Activated naive CD4-positive, alpha-beta T cell treated with anti-CD3 and anti-CD28 coated beads, Interleukin-2, amount 50 U/mL, for 72 hours (primary cell): Measurements from ENCODE around the gene USF3. TPM values are rescaled to one million over a fixed set of nuclear protein-coding genes. Genes with fewer than 3 reads are reported as not detected.

ENCODE experiments used
- ATAC-seq, 2 donors: fragments of 150-1000 bp; cut with Tn5 transposase; 2 replicates each; pipeline ENCODE4 v1.10.0; 2021; ENCODE audit warnings: mild to moderate bottlenecking in 2 of 2, moderate library complexity in 2 of 2
- DNase-seq, 2 donors: peaks; one replicate each; pipeline ENCODE4 v3.0.0; 2021 to 2022; ENCODE audit warnings: low spot score in 2 of 2
- H3K27ac Mint-ChIP-seq, 2 donors: one replicate each; pipeline ENCODE4 v1.8.0; 2022; ENCODE audit warnings: mild to moderate bottlenecking in 2 of 2, mixed read lengths in 2 of 2
- H3K36me3 Mint-ChIP-seq, 2 donors: one replicate each; pipeline ENCODE4 v1.8.0; 2022; ENCODE audit warnings: mixed read lengths in 2 of 2
- H3K9me3 Mint-ChIP-seq, 2 donors: one replicate each; pipeline ENCODE4 v1.8.0; 2022; ENCODE audit warnings: mixed read lengths in 2 of 2
- total RNA-seq, 2 donors: library from RNA; stranded (reverse); gene quantifications; one replicate each; pipeline ENCODE4 v1.2.3, GENCODE V29; 2022

USF3 gene
- total RNA-seq, 2 donors from 2014 or later, result 14.0 to 22.2 TPM

GRCh38 chr3:113714702-113715101 is 18.3 kb upstream of the USF3 start:
- Mint-ChIP-seq H3K9me3 (no peaks in the 10 kb centered on the region), H3K36me3 (peaks cover 0 to 13% of the 10 kb centered on the region in 2 donors), H3K27ac (peak overlapping the region in 1 of 2 donors; percentile 38)
- ATAC-seq (no peak), DNase-seq (no peak)

DNA sequence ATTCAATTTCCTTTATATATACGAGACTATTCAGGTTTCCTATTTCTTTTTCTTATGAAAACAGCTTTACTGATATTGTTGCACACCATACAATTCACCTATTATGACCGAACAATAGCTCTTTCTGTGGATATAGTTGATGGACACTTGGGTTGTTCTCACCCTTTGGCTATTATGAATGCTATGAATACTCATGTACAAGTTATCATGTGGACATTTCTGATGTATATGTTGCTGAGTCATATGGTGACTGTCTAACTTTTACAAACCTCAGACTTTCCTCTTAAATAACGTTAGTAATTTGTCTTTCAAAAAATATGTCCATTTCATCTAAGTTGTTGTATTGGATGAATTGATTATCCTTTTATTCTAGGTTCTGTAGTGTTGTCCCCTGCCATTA is 15.7 kb upstream of the USF3 start:
- no peak for ATAC-seq
- Mint-ChIP-seq H3K9me3 (no peaks in the 10 kb centered on the region), H3K36me3 (no peaks in the 10 kb centered on the region), H3K27ac (no peak overlapping the region)
- no peak for DNase-seq

DNA sequence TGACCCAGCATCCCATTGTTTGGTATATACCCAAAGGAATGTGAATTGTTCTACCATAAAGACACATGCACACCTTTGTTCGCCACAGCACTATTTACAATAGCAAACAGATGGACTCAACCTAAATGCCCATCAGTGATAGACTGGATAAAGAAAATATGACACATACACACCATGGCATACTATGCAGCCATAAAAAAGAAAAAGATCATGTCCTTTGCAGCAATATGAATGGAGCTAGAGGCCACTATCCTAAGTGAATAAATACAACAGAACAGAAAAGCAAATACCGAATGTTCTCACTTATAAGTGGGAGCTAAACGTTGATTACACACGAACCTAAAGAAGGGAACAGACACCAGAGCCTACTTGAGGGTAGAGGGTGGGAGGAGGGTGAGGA is 11.4 kb upstream of the USF3 start:
- Mint-ChIP-seq H3K27ac (no peak overlapping the region), H3K36me3 (no peaks in the 10 kb centered on the region), H3K9me3 (no peaks in the 10 kb centered on the region)
- ATAC-seq (no peak), DNase-seq (no peak)

DNA sequence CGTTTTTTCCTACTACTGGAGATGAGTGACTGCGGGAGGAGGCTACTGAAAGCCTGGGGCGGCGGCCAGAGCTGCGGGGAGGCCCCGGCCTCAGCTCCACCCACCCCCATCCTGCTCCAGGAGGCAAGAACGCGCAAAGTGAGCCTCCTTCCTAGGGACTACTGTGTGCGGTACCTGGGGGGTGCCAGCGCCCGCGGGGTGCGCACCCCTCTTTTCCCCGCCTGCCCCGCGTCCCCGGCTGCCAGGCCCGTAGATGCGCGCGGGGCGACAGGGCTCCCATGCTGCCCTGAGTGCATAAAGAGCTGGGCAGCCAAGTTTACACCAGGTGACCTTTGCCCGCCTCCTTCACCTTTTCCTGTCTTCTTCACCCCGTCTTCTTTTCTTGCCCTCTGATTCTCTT is 2.5 kb upstream of the USF3 start:
- H3K27ac Mint-ChIP-seq, result peak overlapping the region in 1 of 2 donors; percentile 23
- no peak for ATAC-seq
- peaks cover 11% of the 10 kb centered on the region in 2 donors for H3K36me3 Mint-ChIP-seq
- H3K9me3 Mint-ChIP-seq, result no peaks in the 10 kb centered on the region
- DNase-seq, result no peak

- Mint-ChIP-seq H3K36me3 (peaks cover 11% of the 10 kb centered on the region in 2 donors), H3K27ac (peak overlapping the region in 1 of 2 donors; percentile 85), H3K9me3 (no peaks in the 10 kb centered on the region)
- ATAC-seq (no peak), DNase-seq (no peak)
These were observed 1.8 kb upstream of the USF3 start for GRCh38 chr3:113698213-113698742.

DNA sequence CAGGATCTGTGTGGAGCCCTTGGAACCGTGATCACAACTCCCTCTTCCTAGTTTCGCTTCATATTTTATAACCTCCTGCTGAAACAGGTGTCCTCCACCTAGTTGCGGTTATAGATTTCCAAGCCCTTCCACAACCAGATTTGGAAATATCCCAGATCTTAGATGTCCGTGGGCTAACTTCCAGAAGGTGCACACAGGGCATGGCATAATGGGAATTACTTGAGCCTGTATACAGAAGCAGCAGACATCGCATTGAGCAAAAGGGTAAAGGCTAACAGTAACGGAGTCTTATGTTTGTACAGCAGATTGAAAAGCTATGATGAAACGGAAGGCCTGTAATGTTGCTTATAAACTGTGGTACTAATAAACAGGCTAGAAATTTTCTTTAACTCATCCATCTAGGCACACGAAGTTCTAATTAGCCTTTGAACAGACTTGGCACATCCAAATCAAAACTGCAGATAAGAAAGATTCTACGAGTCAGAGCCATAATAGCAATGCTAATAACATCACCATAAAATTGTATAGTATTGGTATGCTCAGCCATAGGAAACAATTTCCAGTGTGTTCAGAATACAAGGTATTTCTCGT is 1.2 kb upstream of the USF3 start:
- no peak for DNase-seq
- ATAC-seq, result no peak
- Mint-ChIP-seq H3K36me3 (peaks cover 11% of the 10 kb centered on the region in 2 donors), H3K9me3 (no peaks in the 10 kb centered on the region), H3K27ac (no peak overlapping the region)

- no peak overlapping the region for H3K27ac Mint-ChIP-seq
- H3K9me3 Mint-ChIP-seq, result no peaks in the 10 kb centered on the region
- peak; percentile 88 to 92 for ATAC-seq
- peaks cover 11% of the 10 kb centered on the region in 2 donors for H3K36me3 Mint-ChIP-seq
- peak; percentile 98 to 99 for DNase-seq
These were observed 437 bp upstream of the USF3 start for GRCh38 chr3:113696658-113697499.

DNA sequence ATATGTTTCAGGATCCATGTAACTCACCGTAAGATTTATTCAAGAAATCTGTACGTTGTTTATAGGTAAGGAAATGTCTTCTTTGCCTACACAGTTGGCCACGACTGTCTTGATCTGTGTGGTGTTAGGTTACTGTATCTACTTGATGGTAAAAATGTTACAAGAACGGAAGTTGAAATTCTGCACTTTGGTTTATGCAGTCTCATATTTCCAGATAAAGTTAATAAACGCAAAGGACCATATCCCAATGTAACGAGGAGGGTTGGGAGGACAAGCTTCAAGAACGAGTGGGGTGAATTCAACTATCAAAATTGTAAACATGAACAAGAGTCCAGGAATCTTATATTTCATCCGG is 1.0 kb downstream of the USF3 start:
- Mint-ChIP-seq H3K36me3 (peaks cover 11% of the 10 kb centered on the region in 2 donors), H3K9me3 (no peaks in the 10 kb centered on the region), H3K27ac (peak overlapping the region; percentile 91 to 100)
- DNase-seq (no peak), ATAC-seq (no peak)

- no peak for DNase-seq
- Mint-ChIP-seq H3K36me3 (peaks cover 9 to 11% of the 10 kb centered on the region in 2 donors), H3K9me3 (no peaks in the 10 kb centered on the region), H3K27ac (no peak overlapping the region)
- no peak for ATAC-seq
These were observed 6.0 kb downstream of the USF3 start for GRCh38 chr3:113690482-113690881.

DNA sequence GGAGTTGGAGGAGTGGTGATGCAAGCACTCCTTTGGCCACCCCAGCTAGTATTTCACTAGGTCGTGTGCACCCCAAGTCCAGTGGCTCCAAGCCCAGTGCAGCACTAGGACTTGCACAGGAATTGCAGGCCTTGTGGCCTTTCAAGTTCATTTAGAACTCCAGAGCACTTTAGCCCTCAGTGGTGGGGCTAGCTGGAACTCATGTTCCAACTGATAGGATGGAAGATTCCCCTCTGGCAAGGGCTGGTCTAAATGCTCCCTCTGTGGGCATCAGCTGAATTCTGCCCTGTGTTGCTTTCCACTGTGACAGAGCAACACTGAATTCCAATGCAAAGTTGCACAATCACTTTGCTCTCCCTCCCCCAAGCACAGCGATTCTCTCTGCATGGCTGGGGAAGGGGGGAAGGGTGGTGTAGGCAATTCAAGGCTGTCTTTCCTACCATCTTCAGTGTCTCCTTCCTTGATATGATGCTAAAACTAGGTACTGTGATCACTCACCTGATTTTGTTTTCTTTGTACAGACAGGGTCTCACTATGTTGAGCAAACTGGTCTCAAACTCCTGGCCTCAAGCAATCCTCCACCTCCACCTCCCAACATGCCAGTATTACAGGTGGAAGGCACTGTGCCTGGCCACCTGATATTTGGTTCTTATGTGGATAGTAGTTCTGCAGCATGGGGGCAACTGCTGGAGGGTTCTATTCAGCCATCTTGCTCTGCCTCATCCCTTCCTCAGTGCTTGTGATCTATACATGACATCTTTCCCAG is 10.3 kb downstream of the USF3 start:
- peaks cover 10 to 21% of the 10 kb centered on the region in 2 donors for H3K36me3 Mint-ChIP-seq
- DNase-seq, result no peak

DNA sequence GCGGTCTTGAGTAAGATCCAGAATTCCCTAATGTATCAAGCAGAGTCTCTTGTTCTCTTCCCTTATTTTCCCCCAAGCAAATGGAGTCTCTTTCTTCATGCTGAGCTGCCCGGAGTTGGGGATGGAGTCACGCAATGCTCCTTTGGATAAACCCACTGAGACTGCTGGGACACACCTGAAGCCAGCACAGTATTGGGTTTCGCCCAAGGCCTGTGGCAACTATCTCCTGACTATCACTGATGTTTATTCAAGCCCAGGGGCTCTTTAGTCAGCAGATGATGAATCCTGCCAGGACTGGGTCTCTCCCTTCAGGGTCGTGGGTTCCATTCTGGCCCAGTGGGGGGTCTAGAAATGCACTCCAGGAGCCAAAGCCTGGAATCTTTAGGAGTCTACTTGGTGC is 11.3 kb downstream of the USF3 start:
- ATAC-seq, result no peak
- peaks cover 10 to 12% of the 10 kb centered on the region in 2 donors for H3K9me3 Mint-ChIP-seq
- H3K27ac Mint-ChIP-seq, result no peak overlapping the region
- H3K36me3 Mint-ChIP-seq, result peaks cover 10 to 21% of the 10 kb centered on the region in 2 donors
- no peak for DNase-seq

More for the DNA sequence above, 10.3 kb downstream of the USF3 start:
- no peak overlapping the region for H3K27ac Mint-ChIP-seq
- peaks cover 10 to 12% of the 10 kb centered on the region in 2 donors for H3K9me3 Mint-ChIP-seq
- ATAC-seq, result no peak

DNA sequence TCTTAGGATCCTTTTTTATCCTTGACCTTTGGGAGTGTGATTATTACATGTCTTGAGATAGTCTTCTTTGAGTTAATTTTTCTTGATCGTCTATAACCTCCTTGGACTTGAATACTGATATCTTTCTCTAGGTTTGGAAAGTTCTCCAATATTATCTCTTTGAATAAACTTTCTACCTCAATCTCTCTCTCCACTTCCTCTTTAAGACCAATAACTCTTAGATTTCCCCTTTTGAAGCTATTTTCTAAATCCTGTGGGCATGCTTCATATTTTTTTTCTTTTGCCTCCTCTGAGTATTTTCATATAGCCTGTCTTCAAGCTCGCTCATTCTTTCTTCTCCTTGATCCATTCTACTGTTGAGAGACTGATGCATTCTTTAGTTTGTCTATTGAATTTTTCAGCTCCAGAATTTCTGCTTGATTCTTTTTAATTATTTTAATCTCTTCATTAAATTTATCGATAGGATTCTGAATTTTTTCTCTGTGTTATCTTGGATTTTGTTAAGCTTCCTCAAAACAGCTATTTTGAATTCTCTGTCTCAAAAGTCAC is 12.1 kb downstream of the USF3 start:
- Mint-ChIP-seq H3K9me3 (peaks cover 10 to 12% of the 10 kb centered on the region in 2 donors), H3K36me3 (peaks cover 10 to 21% of the 10 kb centered on the region in 2 donors), H3K27ac (no peak overlapping the region)
- DNase-seq (no peak), ATAC-seq (no peak)

DNA sequence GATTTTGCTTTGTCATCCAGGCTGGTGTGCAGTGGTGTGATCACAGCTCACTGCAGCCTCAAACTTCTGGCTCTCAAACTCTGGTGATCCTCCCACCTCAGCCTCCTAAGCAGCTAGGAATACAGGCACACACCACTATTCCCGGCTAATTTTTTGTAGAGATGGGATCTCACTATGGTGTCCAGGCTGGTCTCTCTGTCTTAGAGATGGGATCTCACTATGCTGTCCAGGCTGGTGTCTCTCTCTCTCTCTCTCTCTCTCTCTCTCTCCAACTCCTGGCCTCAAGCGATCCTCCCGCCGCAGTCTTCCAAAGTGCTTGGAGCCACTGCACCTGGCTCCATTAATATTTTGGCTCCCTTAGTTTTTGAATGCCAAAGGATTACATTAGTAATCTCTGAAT is 17.7 kb downstream of the USF3 start:
- ATAC-seq (no peak), DNase-seq (no peak)
- H3K27ac Mint-ChIP-seq, result peak overlapping the region in 1 of 2 donors; percentile 30
- H3K36me3 Mint-ChIP-seq, result peaks cover 0 to 12% of the 10 kb centered on the region in 2 donors
- no peaks in the 10 kb centered on the region for H3K9me3 Mint-ChIP-seq

DNA sequence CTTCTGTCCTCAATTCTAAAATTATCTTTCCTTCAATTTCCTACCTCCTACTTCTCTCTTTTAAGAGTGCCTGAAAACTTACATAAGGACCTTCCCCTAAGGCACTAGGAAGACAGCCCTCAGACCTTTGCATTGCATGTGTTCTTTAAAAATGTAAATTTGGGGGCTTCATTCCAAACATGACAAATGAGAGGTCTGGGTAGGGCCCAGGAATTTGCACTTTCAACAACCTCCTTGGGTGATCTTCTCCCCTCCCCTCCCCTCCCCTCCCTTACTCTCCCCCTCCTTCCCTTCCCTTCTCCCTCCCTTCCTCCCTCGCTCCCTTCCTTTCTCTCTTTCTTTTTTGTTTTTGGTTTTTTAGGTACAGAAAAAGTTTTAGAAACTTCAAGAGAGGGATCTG is 18.7 kb downstream of the USF3 start:
- Mint-ChIP-seq H3K9me3 (no peaks in the 10 kb centered on the region), H3K27ac (no peak overlapping the region), H3K36me3 (peaks cover 0 to 12% of the 10 kb centered on the region in 2 donors)
- DNase-seq (no peak), ATAC-seq (no peak)

DNA sequence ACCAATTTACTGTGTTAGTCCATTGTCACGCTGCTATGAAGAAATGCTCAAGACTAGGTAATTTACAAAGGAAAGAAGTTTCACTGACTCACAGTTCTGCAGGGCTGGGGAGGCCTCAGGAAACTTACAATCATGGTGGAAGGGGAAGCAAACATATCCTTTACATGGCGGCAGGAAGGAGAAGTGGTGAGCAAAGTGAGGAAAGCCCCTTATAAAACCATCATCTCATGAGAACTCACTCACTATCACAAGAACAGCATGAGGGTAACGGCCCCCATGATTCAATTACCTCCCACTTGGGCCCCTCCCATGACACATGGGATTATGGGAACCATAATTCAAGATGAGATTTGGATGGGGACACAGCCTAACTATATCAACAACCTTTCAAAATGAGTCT is 20.2 kb downstream of the USF3 start:
- ATAC-seq, result peak in 1 of 2 donors; percentile 40
- no peaks in the 10 kb centered on the region for H3K9me3 Mint-ChIP-seq

GRCh38 chr3:113673593-113673992 is 22.8 kb downstream of the USF3 start:
- Mint-ChIP-seq H3K36me3 (peaks cover 0 to 12% of the 10 kb centered on the region in 2 donors), H3K27ac (no peak overlapping the region), H3K9me3 (no peaks in the 10 kb centered on the region)
- ATAC-seq (no peak), DNase-seq (no peak)

More for the DNA sequence above, 20.2 kb downstream of the USF3 start:
- H3K27ac Mint-ChIP-seq, result peak overlapping the region in 1 of 2 donors; percentile 79
- peaks cover 0 to 12% of the 10 kb centered on the region in 2 donors for H3K36me3 Mint-ChIP-seq
- no peak for DNase-seq
